Kidney glomerular epithelial cell (primary cell): ENCODE results near the gene CYP2B6.
"Not testable (repeated sequence)": the region's sequence is repeated elsewhere in the genome, so short reads cannot be mapped to it uniquely, and the experiment has no call there.

Experiments
- DNase-seq: peaks from one replicate; lab custom pipeline; 2025; lab: John Stamatoyannopoulos, UW

CYP2B6 gene

DNA sequence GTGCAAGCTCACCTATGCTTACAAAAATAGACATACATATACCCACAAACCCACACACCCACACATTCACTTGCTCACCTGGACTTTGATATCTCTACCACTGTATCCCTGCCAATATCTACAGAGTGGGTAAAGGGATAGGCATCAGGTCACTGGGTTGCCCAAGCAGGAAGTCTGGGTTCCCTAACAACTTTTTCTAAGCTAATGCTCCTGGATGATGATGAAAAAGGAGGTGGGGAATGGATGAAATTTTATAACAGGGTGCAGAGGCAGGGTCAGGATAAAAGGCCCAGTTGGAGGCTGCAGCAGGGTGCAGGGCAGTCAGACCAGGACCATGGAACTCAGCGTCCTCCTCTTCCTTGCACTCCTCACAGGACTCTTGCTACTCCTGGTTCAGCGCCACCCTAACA lies at the start of gene CYP2B6:
CYP2B6 (plus strand) TSS at position 311 of the 410 bp plus-strand sequence; CDS start at position 335, 24 bp downstream.
- no peak for DNase-seq

DNA sequence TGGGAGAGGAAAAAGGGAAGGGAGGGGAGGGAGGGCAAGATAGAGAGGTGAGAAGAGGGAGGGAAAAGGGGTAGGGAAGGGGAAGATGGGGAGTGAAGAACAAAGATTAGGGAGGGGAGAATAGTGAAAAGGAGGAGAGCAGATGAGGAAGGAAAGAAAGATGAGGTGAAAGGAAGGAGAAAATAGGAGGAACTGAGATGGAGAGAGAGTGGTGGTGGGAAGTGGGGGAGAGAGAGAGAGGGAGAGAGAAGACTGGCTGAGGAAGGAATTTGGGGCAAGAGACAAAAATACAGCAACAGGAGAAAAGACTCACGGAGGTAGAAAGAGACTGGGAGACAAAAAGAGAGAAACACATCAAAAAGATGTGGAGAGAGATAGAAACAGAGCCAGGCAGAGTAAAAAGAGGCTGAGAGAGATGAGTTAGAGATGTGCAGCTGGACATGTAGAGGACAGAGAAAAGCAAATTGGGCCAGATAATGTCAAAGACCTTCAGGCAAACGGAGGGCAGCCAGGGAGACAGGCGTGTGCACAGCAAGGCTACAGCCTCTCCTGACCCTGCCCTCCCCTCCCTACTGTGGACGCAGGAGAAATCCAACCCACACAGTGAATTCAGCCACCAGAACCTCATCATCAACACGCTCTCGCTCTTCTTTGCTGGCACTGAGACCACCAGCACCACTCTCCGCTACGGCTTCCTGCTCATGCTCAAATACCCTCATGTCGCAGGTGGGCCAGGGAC lies 49.4 kb upstream of the CYP2B6 start:
- no peak for DNase-seq

DNA sequence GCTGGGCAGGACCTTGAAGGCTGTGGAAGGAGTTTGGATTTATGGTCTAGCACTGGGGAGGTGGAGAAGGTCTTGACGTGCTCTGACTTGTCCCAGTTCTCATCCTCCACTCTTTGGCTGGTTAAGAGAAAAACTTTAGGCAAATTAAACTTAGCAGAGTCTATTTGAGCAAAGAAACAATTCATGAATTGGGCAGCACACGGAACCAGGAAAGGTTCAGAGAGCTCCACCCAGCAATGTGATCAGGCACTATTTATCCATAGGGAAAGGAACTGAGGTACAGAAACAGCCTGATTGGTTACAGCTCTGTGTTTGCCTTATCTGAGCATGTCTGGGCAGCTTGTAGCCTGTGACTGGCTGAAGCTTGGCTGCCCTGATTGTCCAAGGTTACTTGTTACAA lies 45.4 kb upstream of the CYP2B6 start:
- no peak for DNase-seq

DNA sequence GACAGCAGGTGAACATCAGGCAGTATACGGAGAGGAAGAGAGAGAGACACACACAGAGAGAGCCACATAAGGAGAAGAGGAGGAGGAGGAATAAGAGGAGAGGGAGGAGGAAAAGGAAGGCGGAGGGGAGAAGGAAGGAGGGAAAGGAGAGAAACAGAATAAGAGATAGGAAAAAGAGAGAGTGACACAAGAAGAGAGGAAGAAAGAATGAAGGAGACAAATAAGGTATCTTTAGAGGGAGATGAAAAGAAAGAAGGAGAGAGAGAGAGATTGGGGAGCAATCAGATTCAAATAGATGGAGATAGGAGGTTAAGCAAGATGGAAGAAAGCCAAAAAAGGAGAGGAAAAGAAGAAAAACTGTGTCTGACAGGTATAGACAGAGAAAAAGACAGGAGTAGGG lies 44.0 kb upstream of the CYP2B6 start:
- DNase-seq, result no peak

DNA sequence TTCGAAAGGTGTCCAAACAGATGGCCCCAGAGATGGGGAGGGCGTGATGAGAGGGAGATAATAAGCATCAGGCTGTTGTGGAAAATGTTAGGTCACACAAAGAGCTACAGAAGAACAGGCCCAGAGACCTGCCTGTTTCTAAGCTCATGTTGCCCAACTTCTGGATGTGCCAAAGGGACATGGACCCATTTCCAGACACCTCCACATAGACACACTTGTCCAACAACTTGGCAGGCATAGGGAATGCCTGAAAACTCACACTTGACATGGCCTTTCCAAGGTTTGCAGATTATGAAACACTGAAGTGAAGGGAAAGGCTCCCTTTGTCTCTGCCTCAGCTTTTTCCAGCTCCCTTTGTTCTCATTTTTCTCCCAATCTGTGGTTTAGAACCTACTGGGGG lies 43.5 kb upstream of the CYP2B6 start:
- no peak for DNase-seq

DNA sequence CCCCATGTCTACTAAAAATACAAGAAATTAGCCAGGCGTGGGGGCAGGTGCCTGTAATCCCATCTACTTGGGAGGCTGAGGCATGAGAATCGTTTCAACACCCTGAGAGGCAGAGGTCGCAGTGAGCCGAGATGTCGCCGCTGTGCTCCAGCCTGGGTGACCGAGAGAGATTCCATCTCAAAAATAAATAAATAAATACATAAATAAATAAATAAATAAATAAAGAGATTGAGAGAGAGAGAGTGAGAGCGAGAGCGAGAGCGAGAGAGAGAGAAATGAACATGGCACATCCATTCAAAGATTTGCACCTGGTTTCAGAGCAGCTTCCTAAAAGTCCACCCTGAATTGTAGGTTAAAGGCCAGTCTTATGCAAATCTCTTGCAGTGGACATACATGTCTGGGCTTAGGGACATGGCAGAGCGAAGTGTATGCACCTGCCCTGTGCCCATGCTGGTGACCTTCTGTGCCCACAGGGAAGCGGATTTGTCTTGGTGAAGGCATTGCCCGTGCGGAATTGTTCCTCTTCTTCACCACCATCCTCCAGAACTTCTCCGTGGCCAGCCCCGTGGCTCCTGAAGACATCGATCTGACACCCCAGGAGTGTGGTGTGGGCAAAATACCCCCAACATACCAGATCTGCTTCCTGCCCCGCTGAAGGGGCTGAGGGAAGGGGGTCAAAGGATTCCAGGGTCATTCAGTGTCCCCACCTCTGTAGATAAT lies 42.3 kb upstream of the CYP2B6 start:
- DNase-seq, result no peak

DNA sequence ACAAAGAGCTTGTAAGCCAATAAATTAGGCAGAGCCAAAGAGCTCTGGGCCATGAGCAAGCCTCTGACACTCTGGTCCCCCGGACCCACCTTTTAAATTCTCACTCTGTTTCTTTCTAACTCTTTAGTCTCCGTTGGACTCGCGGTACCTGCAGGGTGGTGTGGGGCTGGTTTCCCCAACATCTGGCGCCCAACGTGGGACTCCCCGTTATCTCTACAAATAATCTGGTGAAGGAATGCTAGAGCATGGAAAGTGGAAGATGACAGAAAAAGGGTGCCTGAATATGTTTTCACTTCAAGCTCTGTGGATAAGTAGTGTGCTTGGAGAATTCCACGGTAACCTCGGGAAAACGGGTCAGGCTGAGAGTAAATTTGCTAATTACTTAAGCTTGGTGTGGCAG lies 36.5 kb upstream of the CYP2B6 start:
- DNase-seq, result no peak

DNA sequence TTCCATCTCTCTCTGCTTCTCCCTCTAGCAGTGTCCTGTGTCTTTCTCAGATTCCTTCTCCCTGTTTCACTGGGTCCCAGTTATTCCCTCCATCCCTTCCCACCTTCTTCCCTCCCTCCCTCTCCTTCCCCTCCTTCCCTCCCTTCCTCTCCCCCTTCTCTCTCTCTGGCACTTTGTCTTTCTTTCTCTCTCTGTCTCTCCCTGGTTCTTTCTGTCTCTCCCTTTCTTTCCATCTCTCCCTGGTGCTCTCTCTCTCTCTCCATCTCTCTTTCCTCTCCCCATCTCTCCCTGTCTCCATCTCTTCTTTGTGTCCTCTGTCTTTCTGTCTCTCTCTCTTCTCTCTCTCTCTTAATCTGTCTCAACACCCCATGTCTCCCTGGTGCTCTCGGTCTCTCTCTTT lies 31.7 kb upstream of the CYP2B6 start:
- no peak for DNase-seq

DNA sequence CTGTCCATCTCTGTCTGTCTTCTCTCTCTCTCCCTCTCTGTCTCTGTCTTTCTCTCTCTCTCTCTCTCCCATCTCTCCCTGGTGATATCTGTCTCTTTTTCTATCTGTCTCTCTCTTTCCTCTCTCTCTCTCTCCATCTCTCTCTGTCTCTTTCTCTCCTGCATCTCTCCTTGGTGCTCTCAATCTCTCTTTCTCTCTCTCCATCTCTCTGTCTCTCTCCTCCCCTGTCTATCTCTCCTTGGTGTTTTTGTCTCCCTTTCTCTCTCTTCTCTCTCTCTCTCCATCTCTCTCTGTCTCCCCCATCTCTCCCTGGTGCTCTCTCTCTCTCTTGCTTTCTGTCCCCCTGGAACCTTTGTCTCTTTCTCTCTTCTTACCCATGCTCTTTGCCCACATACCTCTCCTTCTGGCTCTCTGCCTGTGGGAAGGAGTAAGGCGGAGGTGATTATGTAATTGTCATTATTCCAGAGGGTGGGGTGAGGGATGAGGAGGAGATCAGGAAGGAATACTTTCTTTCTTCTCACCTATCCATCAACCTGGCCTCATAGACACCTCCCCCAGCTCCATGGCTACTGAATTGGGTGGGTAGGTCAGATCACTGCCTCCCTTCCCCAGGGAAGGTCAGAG lies 30.9 kb upstream of the CYP2B6 start:
- DNase-seq, result no peak

DNA sequence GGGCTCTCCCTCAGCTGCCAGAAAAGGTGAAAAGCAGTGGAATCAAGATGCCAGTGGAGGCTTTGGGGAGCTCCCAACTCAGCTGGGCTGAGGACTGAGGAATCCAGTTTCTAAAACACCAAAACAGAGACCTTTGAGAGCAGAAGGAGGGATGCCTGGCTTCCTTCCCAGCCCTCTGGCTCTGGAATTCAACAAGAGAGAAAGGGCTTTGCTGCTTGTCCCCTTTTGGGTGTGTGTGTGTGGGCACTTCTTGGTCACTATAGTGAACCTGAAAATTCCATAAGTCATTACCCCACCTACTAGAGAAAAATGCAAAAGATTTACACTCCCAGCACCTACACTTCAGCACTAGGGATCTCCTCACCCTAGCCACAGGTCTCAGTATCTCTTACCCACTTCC lies 30.3 kb upstream of the CYP2B6 start:
- no peak for DNase-seq

DNA sequence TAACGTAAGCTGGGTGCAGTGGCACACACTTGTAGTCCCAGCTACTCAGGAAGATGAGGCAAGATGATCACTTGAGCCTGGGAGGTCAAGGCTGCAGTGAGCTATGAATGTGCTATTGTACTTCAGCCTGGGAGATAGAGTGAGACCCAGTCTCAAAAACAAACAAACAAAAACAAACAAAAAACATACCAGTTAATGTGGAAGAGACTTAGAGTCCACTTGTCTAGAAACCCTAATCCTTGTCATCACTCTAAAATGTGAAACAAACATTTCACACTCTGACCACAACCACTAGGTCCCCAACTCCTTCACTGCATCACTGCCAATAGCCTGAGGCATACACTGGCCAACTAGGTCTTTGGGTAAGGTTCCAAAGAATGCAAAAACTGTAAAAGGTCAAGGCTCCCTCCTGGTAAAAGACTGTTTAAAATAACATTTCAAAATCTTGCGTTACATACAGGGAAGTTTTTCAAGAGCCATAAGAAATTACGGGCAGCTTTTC lies 28.6 kb upstream of the CYP2B6 start:
- no peak for DNase-seq

DNA sequence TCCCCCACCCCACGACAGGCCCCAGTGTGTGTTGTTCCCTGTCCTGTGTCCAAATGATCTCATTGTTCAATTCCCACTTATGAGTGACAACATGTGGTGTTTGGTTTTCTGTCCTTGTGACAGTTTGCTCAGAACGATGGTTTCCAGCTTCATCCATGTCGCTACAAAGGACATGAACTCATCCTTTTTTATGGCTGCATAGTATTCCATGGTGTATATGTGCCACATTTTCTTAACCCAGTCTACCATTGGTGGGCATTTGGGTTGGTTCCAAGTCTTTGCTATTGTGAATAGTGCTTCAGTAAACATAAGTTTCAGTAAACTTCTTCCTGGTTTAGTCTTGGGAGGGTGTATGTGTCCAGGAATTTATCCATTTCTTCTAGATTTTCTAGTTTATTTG lies 26.7 kb upstream of the CYP2B6 start:
- DNase-seq, result not testable (repeated sequence)

DNA sequence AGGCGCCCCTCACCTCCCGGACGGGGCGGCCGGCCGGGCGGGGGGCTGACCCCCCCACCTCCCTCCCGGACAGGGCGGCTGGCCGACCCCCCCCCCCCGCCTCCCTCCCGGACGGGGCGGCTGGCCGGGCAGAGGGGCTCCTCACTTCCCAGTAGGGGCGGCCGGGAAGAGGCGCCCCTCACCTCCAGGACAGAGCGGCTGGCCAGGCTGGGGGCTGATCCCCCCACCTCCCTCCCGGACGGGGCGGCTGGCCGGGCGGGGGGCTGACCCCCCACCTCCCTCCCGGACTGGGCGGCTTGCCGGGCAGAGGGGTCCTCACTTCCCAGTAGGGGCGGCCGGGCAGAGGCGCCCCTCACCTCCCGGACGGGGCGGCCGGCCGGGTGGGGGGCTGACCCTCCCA lies 25.7 kb upstream of the CYP2B6 start:
- not testable (repeated sequence) for DNase-seq

DNA sequence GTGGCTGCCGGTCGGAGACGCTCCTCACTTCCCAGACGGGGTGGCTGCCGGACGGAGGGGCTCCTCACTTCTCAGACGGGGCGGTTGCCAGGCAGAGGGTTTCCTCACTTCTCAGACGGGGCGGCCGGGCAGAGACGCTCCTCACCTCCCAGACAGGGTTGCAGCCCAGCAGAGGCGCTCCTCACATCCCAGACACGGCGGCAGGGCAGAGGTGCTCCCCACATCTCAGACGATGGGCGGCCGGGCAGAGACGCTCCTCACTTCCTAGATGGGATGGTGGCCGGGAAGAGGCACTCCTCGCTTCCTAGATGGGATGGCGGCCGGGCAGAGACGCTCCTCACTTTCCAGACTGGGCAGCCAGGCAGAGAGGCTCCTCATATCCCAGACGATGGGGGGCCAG lies 24.5 kb upstream of the CYP2B6 start:
- DNase-seq, result not testable (repeated sequence)

DNA sequence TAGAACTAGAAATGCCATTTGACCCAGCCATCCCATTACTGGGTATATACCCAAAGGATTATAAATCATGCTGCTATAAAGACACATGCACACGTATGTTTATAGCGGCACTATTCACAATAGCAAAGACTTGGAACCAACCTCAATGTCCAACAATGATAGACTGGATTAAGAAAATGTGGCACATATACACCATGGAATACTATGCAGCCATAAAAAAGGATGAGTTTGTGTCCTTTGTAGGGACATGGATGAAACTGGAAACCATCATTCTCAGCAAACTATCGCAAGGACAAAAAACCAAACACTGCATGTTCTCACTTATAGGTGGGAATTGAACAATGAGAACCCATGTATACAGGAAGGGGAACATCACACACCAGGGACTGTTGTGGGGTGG lies 23.0 kb upstream of the CYP2B6 start:
- DNase-seq, result not testable (repeated sequence)

DNA sequence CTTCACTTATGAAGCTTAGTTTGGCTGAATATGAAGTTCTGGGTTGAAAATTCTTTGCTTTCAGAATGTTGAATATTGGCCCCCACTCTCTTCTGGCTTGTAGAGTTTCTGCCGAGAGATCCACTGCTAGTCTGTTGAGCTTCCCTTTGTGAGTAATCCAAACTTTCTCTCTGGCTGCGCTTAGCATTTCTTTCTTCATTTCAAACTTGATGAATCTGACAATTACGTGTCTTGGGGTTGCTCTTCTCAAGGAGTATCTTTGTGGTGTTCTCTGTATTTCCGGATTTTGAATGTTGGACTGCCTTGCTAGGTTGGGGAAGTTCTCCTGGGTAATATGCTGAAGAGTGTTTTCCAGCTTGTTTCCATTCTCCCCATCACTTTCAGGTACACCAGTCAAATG lies 21.4 kb upstream of the CYP2B6 start:
- DNase-seq, result not testable (repeated sequence)

DNA sequence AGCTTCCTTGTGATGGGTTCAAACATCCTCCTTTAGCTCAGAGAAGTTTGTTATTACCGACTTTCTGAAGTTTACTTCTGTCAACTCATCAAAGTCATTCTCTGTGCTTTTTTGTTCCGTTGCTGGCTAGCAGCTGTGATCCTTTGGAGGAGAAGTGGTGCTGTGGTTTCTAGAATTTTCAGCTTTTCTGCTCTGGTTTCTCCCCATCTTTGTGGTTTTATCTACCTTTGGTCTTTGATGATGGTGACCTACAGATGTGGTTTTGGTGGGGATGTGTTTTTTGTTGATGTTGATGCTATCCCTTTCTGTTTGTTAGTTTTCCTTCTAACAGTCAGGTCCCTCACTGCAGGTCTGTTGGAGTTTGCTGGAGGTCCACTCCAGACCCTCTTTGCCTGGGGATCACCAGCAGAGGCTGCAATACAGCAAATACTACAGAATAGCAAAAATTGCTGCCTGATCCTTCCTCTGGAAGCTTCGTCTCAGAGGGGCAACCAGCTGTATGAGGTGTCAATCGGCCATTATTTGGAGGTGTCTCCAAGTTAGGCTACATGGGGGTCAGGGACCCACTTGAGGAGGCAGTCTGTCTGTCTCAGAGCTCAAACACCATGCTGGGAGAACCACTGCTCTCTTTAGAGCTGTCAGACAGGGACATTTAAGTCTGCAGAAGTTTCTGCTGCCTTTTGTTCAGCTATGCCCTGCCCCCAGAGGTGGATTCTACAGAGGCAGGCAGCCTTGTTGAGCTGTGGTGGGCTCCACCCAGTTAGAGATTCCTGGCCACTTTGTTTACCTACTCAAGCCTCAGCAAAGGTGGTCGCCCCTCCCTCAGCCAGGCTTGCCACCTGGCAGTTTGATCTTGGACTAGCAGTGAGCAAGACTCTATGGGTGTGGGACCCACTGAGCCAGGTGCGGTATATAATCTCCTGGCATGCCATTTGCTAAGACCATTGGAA lies 20.4 kb upstream of the CYP2B6 start:
- DNase-seq, result not testable (repeated sequence)

DNA sequence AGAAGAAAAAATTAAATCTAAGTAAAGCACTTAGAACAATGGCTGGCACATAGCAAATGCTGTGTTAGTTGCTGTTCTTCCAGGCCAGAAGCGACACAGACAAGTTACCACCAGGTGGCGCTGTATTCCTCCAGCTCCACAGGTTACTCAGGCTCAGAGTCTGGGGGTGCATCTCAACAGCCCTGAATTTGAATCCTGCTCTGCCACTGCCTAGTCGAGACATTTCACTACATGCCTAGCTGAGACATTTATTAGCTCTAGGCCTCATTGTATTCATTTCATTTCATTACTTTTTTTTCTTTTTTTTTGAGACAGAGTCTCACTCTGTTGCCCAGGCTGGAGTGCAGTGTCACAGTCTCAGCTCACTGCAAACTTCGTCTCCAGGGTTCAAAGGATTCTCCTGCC lies 16.4 kb upstream of the CYP2B6 start:
- peak; percentile 60 for DNase-seq

DNA sequence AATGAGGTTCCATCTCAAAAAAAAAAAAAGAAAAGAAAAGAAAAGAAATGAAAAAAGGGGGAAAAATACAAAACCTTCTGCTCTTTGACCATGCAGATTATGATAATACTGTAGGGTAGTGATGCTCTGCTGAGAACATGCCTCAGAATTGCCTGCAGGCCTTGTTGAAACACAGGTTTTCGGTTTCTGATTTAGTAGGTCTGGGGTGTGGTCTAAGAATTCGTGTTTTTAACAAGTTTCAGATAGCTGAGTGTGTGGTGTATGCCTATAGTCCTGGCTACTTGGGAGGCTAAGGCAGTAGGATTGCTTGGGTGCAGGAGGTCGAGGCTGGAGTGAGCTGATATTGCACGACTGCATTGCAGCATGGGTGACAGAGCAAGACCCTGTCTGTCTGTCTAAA lies 14.9 kb upstream of the CYP2B6 start:
- no peak for DNase-seq

DNA sequence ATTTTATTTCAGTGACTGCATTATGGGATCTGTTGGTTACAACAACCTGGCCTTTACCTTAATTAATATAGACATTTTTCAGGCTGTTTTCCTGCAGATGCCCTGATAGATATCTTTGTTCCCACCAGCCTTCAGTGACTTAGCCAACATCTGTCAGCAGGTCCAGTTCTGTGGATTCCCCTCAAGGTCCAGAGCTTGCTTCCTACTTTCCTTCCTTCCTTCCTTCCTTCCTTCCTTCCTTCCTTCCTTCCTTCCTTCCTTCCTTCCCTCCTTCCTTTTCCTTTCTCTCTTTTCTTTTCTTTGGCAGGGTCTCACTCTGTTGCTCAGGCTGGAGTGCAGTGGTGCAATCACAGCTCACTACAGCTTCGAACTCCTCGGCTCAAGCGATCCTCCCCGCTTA lies 14.4 kb upstream of the CYP2B6 start:
- no peak for DNase-seq

DNA sequence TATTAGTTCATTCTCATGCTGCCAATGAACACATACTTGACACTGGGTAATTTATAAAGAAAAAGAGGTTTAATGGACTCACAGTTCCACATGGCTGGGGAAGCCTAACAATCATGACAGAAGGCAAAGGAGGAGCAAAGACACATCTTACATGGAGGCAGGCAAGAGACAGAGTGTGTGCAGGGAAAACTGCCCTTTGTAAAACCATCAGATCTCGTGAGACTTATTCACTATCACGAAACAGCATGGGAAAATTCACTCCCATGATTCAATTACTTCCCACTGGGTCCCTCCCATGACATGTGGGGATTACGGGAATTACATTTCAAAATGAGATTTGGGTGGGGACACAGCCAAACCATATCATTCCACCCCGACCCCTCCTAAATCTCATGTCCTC lies 11.3 kb upstream of the CYP2B6 start:
- not testable (repeated sequence) for DNase-seq
